ENCODE measurements around the gene AGBL4.

Gene AGBL4

DNA sequence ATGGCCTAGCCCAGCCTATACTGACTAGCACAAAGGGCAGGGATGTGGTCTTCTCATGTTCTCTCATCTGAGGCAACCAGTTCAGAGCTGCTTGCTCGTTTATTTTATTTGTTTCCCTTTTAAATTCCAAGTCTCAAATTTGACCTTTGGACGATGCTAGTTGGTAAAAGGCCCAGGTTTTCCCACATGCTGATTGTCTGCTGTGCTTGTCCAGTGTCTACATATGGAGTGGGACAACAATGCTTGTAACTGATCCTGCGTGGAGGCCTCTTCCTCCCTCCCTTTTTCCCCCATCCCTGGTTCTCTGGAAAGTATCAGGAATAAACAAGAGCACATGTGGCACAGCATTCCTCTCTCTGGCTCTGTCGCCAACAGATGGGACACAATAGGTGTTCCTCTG is 1213.0 kb downstream of the AGBL4 start:
- Histone ChIP-seq H3K27me3 (ENCODE audit: control insufficient read depth in 1 of 2, insufficient read depth in 2 of 2, low read length in 2 of 2) (no peaks in the 10 kb centered on the region), H3K9ac (ENCODE audit: low read length) (no peak overlapping the region), H3K27ac (ENCODE audit: low read depth, low read length) (no peak overlapping the region), H3K4me3 (ENCODE audit: low read depth in 1 of 2, low read length in 2 of 2) (no peak overlapping the region), H3K4me1 (ENCODE audit: insufficient read depth, low read length) (peaks cover 32% of the 10 kb centered on the region), H3K9me3 (ENCODE audit: low read length) (no peaks in the 10 kb centered on the region), H3K36me3 (ENCODE audit: insufficient read depth, low read length) (no peaks in the 10 kb centered on the region)

DNA sequence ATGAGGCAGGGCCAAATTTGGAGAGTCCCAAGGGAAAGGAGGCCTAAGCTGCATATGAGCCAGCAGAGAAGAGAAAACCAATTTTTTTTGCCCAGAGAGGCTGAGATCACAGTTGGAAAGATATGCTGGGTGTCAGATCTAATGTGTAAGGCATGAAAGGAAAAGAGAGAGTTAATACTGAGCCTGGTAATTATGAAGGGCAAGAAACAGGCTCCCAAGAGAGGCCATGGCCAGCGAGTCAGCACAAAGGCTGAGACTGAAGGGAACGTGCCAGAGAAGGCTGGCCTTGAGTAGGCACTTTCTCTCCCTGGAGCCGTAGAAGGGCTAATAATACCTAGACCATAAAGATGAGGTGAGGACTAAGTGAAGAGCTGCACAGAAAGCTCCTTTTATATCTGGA is 1215.3 kb downstream of the AGBL4 start:
- Histone ChIP-seq H3K4me1 (ENCODE audit: insufficient read depth, low read length) (peaks cover 47% of the 10 kb centered on the region), H3K27ac (ENCODE audit: low read depth, low read length) (no peak overlapping the region), H3K36me3 (ENCODE audit: insufficient read depth, low read length) (no peaks in the 10 kb centered on the region), H3K27me3 (ENCODE audit: control insufficient read depth in 1 of 2, insufficient read depth in 2 of 2, low read length in 2 of 2) (no peaks in the 10 kb centered on the region), H3K9ac (ENCODE audit: low read length) (no peak overlapping the region), H3K4me3 (ENCODE audit: low read depth in 1 of 2, low read length in 2 of 2) (no peak overlapping the region), H3K9me3 (ENCODE audit: low read length) (no peaks in the 10 kb centered on the region)

DNA sequence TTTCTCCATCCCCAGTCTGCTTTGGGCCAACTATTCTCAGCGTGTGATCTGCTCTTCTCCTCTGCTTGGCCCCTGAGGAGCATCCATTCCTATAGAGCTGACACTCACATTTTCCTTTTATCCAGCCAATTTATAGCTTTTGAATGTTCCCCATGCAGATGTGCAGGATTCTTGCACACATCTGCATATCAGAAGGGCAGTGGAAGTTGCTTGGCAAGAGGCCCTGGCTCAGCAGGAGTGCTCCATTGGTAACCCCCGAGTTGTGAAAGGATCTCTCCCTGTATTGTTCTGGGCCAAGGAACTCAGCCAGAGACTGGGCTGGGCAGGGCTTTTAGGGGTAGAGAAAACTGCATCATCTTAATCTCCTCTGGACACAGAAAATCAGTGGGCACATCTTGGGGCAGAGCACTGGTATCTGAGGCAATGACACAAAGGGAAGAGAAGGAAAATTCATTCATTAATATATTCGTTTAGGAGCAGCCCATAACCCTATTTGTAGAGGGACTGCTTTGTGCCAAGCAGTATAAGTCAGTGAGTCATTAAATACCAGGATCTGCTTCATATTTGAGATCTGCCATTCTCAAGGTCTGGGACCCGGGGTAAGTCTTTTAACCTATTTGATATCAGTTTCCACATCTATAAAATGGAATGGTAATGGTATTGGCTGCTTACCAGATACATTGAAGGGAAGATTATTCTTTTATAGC is 1216.0 kb downstream of the AGBL4 start:
- Histone ChIP-seq H3K36me3 (ENCODE audit: insufficient read depth, low read length) (no peaks in the 10 kb centered on the region), H3K9ac (ENCODE audit: low read length) (no peak overlapping the region), H3K9me3 (ENCODE audit: low read length) (no peaks in the 10 kb centered on the region), H3K27ac (ENCODE audit: low read depth, low read length) (no peak overlapping the region), H3K4me3 (ENCODE audit: low read depth in 1 of 2, low read length in 2 of 2) (no peak overlapping the region), H3K4me1 (ENCODE audit: insufficient read depth, low read length) (peaks cover 47% of the 10 kb centered on the region), H3K27me3 (ENCODE audit: control insufficient read depth in 1 of 2, insufficient read depth in 2 of 2, low read length in 2 of 2) (no peaks in the 10 kb centered on the region)

DNA sequence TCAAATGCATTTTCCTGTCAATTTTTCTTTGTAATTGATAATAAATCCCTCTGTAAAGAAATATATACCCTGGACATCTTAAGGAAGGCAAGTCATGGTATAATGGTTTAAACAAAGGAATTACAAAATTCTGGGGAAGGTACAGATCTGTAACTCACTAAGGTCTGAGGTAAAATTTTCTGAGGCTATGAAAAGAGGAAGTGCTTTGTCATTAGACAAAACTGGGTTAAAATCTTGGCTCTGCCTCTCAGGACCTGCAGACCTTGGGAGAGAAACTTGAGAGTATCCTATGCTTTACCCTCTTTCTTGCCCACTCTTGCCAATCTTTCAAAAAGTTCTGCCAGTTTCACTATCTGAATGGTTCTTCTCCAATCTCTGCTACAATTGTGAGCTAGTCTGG is 1220.3 kb downstream of the AGBL4 start:
- no peak overlapping the region for H3K4me3 ChIP-seq (ENCODE audit: low read depth in 1 of 2, low read length in 2 of 2)
- no peaks in the 10 kb centered on the region for H3K9me3 ChIP-seq (ENCODE audit: low read length)
- no peaks in the 10 kb centered on the region for H3K27me3 ChIP-seq (ENCODE audit: control insufficient read depth in 1 of 2, insufficient read depth in 2 of 2, low read length in 2 of 2)
- H3K4me1 ChIP-seq (ENCODE audit: insufficient read depth, low read length) = peaks cover 29% of the 10 kb centered on the region
- no peak overlapping the region for H3K9ac ChIP-seq (ENCODE audit: low read length)
- no peak overlapping the region for H3K27ac ChIP-seq (ENCODE audit: low read depth, low read length)
- H3K36me3 ChIP-seq (ENCODE audit: insufficient read depth, low read length) = no peaks in the 10 kb centered on the region

DNA sequence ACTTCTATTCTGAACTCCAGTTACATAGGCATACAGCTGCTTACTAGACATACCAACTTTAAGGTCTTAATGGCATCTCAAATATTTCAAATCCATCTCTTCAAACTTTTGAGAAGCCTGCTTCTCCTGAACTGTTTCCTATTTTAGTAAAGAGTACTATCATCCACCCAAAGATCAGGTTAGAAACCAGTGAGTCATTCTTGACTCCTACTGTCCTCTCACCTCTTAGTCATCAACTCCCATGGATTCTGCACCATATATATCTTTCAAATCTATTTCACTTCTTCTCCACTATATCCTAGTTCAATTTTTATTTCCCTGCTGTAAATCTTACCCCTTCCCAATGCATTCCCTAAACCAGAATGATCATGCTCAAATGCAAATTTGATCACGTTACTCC is 1228.9 kb downstream of the AGBL4 start:
- Histone ChIP-seq H3K27ac (ENCODE audit: low read depth, low read length) (no peak overlapping the region), H3K9ac (ENCODE audit: low read length) (no peak overlapping the region), H3K4me1 (ENCODE audit: insufficient read depth, low read length) (peaks cover 38% of the 10 kb centered on the region), H3K9me3 (ENCODE audit: low read length) (no peaks in the 10 kb centered on the region), H3K36me3 (ENCODE audit: insufficient read depth, low read length) (no peaks in the 10 kb centered on the region), H3K4me3 (ENCODE audit: low read depth in 1 of 2, low read length in 2 of 2) (no peak overlapping the region), H3K27me3 (ENCODE audit: control insufficient read depth in 1 of 2, insufficient read depth in 2 of 2, low read length in 2 of 2) (no peaks in the 10 kb centered on the region)

DNA sequence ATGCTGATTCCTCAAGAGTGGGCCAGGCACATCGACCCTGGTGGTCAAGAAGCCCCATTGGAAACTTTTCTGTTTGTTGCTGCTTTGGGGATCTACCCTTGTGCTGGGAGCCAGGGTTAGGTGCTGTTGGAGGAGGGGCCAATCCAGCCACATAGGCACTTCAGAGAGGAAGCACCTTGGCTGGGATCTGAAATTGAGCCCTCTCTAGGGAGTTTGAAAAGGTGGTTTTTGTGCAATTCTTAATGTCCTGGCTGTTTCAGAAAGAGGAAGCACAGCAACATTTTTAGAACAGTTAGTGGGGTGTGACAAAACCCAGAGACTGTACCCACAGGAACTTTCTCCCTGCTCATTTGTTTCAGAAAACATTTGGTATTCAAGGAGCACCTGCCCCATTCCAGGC is 1229.9 kb downstream of the AGBL4 start:
- no peak overlapping the region for H3K4me3 ChIP-seq (ENCODE audit: low read depth in 1 of 2, low read length in 2 of 2)
- H3K36me3 ChIP-seq (ENCODE audit: insufficient read depth, low read length) = no peaks in the 10 kb centered on the region
- peaks cover 44% of the 10 kb centered on the region for H3K4me1 ChIP-seq (ENCODE audit: insufficient read depth, low read length)
- H3K27ac ChIP-seq (ENCODE audit: low read depth, low read length) = no peak overlapping the region
- no peak overlapping the region for H3K9ac ChIP-seq (ENCODE audit: low read length)
- no peaks in the 10 kb centered on the region for H3K9me3 ChIP-seq (ENCODE audit: low read length)
- H3K27me3 ChIP-seq (ENCODE audit: control insufficient read depth in 1 of 2, insufficient read depth in 2 of 2, low read length in 2 of 2) = no peaks in the 10 kb centered on the region

DNA sequence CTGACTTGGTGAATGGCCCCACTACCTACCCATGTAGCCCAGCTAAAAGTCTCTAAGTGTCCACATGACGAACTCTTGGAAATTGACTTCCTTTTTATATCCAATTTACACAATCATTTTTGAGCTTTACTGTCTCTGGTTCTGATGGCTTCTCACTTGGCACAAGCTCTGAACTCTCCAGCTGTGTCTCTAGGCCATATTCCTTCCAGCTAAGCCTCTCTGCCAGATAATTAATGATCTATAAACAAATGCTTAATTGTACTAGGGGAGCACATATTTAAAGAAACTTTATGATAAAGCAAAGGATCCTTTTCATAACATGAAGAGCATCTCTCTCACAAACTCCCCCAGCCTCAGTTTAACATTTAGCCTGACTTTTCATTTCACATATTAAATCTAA is 1230.8 kb downstream of the AGBL4 start:
- H3K27ac ChIP-seq (ENCODE audit: low read depth, low read length) = no peak overlapping the region
- no peak overlapping the region for H3K9ac ChIP-seq (ENCODE audit: low read length)
- H3K4me1 ChIP-seq (ENCODE audit: insufficient read depth, low read length) = peaks cover 44% of the 10 kb centered on the region
- no peaks in the 10 kb centered on the region for H3K9me3 ChIP-seq (ENCODE audit: low read length)
- no peaks in the 10 kb centered on the region for H3K36me3 ChIP-seq (ENCODE audit: insufficient read depth, low read length)
- H3K27me3 ChIP-seq (ENCODE audit: control insufficient read depth in 1 of 2, insufficient read depth in 2 of 2, low read length in 2 of 2) = no peaks in the 10 kb centered on the region
- H3K4me3 ChIP-seq (ENCODE audit: low read depth in 1 of 2, low read length in 2 of 2) = no peak overlapping the region

DNA sequence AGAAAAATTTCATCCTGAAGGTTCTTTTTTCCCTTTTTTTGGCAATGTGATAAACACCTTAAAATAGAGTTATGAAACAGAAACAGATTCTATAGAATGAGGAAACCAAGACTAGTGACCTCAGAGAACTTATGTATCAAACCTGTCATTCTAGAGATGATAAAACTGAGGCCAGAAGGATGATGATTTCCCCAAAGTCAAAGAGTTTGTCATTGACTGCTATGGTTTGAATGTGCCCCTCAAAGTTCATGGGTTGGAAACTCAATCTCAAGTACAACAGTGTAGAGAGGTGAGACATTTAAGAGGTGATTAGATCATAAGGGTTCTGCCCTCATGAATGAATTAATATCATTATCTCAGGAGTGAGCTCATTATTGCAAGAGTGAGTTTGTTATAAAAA is 1233.4 kb downstream of the AGBL4 start:
- Histone ChIP-seq H3K9ac (ENCODE audit: low read length) (no peak overlapping the region), H3K4me3 (ENCODE audit: low read depth in 1 of 2, low read length in 2 of 2) (no peak overlapping the region), H3K9me3 (ENCODE audit: low read length) (no peaks in the 10 kb centered on the region), H3K27me3 (ENCODE audit: control insufficient read depth in 1 of 2, insufficient read depth in 2 of 2, low read length in 2 of 2) (no peaks in the 10 kb centered on the region), H3K36me3 (ENCODE audit: insufficient read depth, low read length) (no peaks in the 10 kb centered on the region), H3K27ac (ENCODE audit: low read depth, low read length) (peak overlapping the region; percentile 85), H3K4me1 (ENCODE audit: insufficient read depth, low read length) (peaks cover 44% of the 10 kb centered on the region)

DNA sequence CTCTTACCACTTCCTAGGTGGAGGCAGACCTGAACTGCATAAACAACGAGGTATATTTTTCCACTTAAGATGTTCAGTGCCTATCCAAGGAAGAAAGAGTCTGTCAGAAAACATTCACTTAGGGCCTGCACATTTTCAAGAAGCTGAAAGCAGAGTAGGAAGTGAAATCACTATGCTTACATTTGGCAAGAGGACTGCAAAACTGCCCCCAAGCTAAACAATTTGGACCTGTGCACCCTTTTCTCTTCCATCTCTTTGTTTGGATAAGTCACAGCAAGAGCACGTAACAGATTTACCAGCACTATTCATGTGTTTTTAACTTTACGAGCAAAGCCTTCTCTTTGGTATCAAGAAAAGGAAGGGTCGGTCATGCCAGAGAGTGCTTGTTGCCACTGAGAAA is 1233.9 kb downstream of the AGBL4 start:
- peak overlapping the region; percentile 85 for H3K27ac ChIP-seq (ENCODE audit: low read depth, low read length)

DNA sequence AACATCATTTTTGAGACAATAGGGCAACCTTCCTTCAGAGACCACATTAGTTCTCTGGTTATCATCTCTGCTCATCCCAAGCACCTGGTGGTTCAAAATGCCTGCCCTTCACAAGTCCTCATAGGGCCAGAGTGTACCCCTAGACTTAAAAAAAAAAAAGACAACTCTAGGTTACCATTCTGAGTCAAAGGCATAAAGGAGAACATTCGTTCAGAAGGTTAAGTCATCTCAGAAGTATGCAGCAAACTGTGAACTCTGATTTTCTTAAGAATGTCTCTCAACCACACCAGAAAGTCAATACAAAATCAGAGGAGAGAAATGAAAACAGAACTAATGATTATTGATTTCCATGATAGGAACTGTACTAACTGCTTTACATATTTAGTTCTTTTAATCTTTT is 1237.9 kb downstream of the AGBL4 start:
- H3K4me1 ChIP-seq (ENCODE audit: insufficient read depth, low read length) = peaks cover 15% of the 10 kb centered on the region
- H3K9me3 ChIP-seq (ENCODE audit: low read length) = no peaks in the 10 kb centered on the region
- H3K9ac ChIP-seq (ENCODE audit: low read length) = no peak overlapping the region
- no peak overlapping the region for H3K4me3 ChIP-seq (ENCODE audit: low read depth in 1 of 2, low read length in 2 of 2)
- H3K27me3 ChIP-seq (ENCODE audit: control insufficient read depth in 1 of 2, insufficient read depth in 2 of 2, low read length in 2 of 2) = no peaks in the 10 kb centered on the region
- no peaks in the 10 kb centered on the region for H3K36me3 ChIP-seq (ENCODE audit: insufficient read depth, low read length)
- no peak overlapping the region for H3K27ac ChIP-seq (ENCODE audit: low read depth, low read length)

More for the DNA sequence above, 1233.9 kb downstream of the AGBL4 start:
- Histone ChIP-seq H3K36me3 (ENCODE audit: insufficient read depth, low read length) (no peaks in the 10 kb centered on the region), H3K4me1 (ENCODE audit: insufficient read depth, low read length) (peaks cover 44% of the 10 kb centered on the region), H3K27me3 (ENCODE audit: control insufficient read depth in 1 of 2, insufficient read depth in 2 of 2, low read length in 2 of 2) (no peaks in the 10 kb centered on the region), H3K9ac (ENCODE audit: low read length) (no peak overlapping the region), H3K9me3 (ENCODE audit: low read length) (no peaks in the 10 kb centered on the region), H3K4me3 (ENCODE audit: low read depth in 1 of 2, low read length in 2 of 2) (peak overlapping the region in 1 of 2 donors; percentile 7)

DNA sequence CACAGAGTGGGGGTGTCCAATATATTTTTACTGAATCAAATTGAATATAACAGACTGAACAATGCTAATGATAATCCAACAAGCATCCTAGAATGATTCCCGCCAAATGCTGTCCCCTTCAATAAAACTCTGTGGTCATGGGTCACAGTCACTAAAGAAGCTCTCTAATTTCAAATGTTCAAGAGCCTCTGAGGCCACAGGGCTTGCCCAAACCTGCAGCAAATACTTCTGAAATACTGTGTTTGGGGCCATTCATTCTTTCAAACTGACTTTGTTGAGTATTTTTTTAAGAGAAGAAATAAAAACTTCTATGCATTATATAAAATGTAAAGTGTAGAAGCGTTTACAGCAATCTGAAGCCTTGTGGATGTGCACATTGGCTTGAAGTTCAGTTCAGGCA is 1239.5 kb downstream of the AGBL4 start:
- no peaks in the 10 kb centered on the region for H3K9me3 ChIP-seq (ENCODE audit: low read length)
- H3K4me1 ChIP-seq (ENCODE audit: insufficient read depth, low read length) = peaks cover under 1% of the 10 kb centered on the region
- H3K4me3 ChIP-seq (ENCODE audit: low read depth in 1 of 2, low read length in 2 of 2) = no peak overlapping the region
- H3K27ac ChIP-seq (ENCODE audit: low read depth, low read length) = no peak overlapping the region
- no peaks in the 10 kb centered on the region for H3K27me3 ChIP-seq (ENCODE audit: control insufficient read depth in 1 of 2, insufficient read depth in 2 of 2, low read length in 2 of 2)
- no peaks in the 10 kb centered on the region for H3K36me3 ChIP-seq (ENCODE audit: insufficient read depth, low read length)
- H3K9ac ChIP-seq (ENCODE audit: low read length) = no peak overlapping the region

DNA sequence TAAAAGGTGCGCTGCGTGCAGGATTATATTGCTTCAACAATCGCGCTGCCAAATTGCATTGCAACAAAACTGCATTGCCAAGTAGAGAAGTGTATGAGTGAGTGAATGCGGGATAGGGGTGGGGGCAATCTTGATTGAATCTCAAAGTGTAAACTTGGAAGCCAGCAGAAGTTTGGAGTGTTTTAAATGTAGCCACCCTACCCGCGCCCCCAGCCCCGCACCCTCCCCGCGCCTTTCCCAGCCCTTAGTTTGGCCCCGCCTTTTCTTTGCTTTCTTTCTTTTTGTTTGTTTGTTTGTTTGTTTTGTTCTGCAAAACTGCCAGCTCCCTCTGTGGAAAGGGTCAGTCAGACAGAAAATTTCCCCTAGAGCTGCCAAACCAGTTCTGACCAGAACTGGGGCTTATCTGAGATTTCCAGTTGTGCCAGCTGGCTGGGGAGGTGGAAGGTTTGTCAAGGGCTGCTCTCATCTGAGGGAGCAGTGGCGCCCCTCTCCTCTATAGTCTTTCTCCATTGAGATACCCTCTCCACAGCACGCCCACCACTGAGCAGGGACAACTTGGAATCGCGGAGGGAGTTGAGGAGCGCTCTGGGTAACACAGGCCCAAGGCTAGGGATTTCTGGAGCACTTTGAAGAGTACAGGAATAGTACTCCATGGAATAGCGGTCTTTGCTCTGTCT is 1246.4 kb downstream of the AGBL4 start:
- no peak overlapping the region for H3K9ac ChIP-seq (ENCODE audit: low read length)
- H3K27me3 ChIP-seq (ENCODE audit: control insufficient read depth in 1 of 2, insufficient read depth in 2 of 2, low read length in 2 of 2) = no peaks in the 10 kb centered on the region
- H3K4me1 ChIP-seq (ENCODE audit: insufficient read depth, low read length) = peaks cover 39% of the 10 kb centered on the region
- no peaks in the 10 kb centered on the region for H3K9me3 ChIP-seq (ENCODE audit: low read length)
- H3K27ac ChIP-seq (ENCODE audit: low read depth, low read length) = peak overlapping the region; percentile 36
- H3K4me3 ChIP-seq (ENCODE audit: low read depth in 1 of 2, low read length in 2 of 2) = peak overlapping the region; percentile 55 to 64
- no peaks in the 10 kb centered on the region for H3K36me3 ChIP-seq (ENCODE audit: insufficient read depth, low read length)
